Testis (tissue), 3 donors: ENCODE data around the gene GALR3. TPM values are rescaled to one million over a fixed set of nuclear protein-coding genes. Genes with fewer than 3 reads are reported as not detected.
"Not testable (repeated sequence)": the region's sequence is repeated elsewhere in the genome, so short reads cannot be mapped to it uniquely, and the experiment has no call there.

Experiments used
- DNase-seq: peaks from one replicate; pipeline ENCODE4 v3.0.0-alpha.2; 2019
- H3K27ac ChIP-seq, 2 donors: fragments of 200-600 bp; sonication (generic); one replicate each; pipeline ENCODE4 v1.5.1; 2019
- H3K27me3 ChIP-seq: fragments of 200-600 bp; sonication (generic); one replicate; pipeline ENCODE4 v1.5.1; 2019
- H3K36me3 ChIP-seq: fragments of 200-600 bp; sonication (generic); one replicate; pipeline ENCODE4 v1.5.1; 2017; ENCODE audit warnings: low read depth; ENCODE audit errors: missing control alignments
- H3K4me1 ChIP-seq: fragments of 200-600 bp; sonication (generic); one replicate; pipeline ENCODE4 v1.5.1; 2019
- H3K4me3 ChIP-seq, 2 donors: fragments of 200-600 bp; sonication (generic); one replicate each; pipeline ENCODE4 v1.5.1; 2017 to 2019
- H3K9me3 ChIP-seq: fragments of 200-600 bp; sonication (generic); one replicate; pipeline ENCODE4 v1.5.1; 2017
- POLR2A ChIP-seq: fragments of 450-650 bp; IDR thresholded peaks from one replicate; pipeline ENCODE4 v1.6.1; 2017; ENCODE audit warnings: antibody characterized with exemption, mild to moderate bottlenecking, moderate library complexity
- WGBS, 2 donors: methylation state at CpG; one replicate each; pipeline ENCODE4 v1.1.5; 2018; 5-methylcytosine and 5-hydroxymethylcytosine counted together
- intact Hi-C: fragments of 100-400 bp; cut with DNase I; formaldehyde crosslinking; loops from one replicate; pipeline ENCODE4 v1.15.1; 2023; ENCODE audit warnings: low total_unique reads
- polyA plus RNA-seq: library from polyadenylated mRNA; stranded (reverse); fragments of 350-450 nt; fragmentation: Illumina TruSeq; extraction: RNeasy Lipid Tissue Mini Kit (QIAGEN cat#74804); gene quantifications from one replicate; pipeline ENCODE4 v1.2.3, GENCODE V29; 2014; ENCODE audit warnings: low read depth, low replicate concordance; ENCODE audit not compliant: insufficient read depth
- total RNA-seq, 2 donors: library from RNA; depleted of rRNA; stranded (reverse); fragments of >200 nt; gene quantifications; one replicate each; pipeline ENCODE4 v1.2.3, GENCODE V29; 2016
- TF ChIP-seq, protein P1 (sequence below), 3 experiments: fragments of 450-650 bp in 2 of 3; fragments of 200-600 bp in 1 of 3; sonication (generic) in 1 of 3; IDR thresholded peaks; one replicate each; pipeline ENCODE4 v1.5.1; 2016 to 2019; ENCODE audit warnings: antibody characterized with exemption in 3 of 3, mild to moderate bottlenecking in 2 of 3, moderate library complexity in 1 of 3

GALR3 gene
- total and polyA plus RNA-seq, 3 donors from 2014 or later, result 0.81 to 4.8 TPM; not detected in 1

DNA sequence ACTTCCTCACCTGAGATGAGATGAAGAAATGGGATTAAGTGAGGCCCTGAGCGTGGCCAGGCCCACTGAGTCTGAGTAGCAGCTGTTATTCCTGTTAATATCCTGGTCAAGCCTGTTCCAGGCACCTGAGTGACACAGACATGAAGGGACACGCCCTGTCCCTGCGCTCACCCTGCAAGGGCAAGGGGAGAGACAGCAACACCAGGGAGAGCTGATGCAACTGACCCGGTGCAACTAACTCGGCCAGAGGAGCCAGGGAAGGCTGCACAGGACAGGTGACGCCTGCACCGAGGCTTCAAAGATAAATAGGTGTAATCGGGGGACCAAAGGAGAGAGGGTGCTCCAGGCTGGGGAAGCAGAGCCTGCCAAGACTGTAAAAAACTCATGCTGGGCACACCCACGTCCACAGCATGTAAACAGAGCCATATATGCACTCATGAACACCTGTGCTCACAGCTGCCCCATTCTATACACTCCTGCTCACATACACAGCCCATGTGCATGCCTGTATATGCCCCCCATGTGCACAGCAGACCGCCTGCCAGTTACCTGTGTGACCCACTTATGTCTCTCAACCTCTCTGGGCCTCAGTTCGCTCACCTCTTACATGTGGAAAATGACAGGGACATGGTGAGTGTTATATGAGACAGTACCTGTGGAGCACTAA lies 38.2 kb upstream of the GALR3 start:
- DNase-seq, result no peak
- Histone ChIP-seq H3K27me3 (no peaks in the 10 kb centered on the region), H3K4me3 (no peak overlapping the region), H3K36me3 (no peaks in the 10 kb centered on the region), H3K27ac (no peak overlapping the region), H3K9me3 (no peaks in the 10 kb centered on the region), H3K4me1 (no peaks in the 10 kb centered on the region)
- intact Hi-C loops, result no loop called here
- WGBS, 2 donors, result 86% methylated on average over 8 to 11 of the region's 11 CpGs
- TF ChIP-seq, protein P1, sequence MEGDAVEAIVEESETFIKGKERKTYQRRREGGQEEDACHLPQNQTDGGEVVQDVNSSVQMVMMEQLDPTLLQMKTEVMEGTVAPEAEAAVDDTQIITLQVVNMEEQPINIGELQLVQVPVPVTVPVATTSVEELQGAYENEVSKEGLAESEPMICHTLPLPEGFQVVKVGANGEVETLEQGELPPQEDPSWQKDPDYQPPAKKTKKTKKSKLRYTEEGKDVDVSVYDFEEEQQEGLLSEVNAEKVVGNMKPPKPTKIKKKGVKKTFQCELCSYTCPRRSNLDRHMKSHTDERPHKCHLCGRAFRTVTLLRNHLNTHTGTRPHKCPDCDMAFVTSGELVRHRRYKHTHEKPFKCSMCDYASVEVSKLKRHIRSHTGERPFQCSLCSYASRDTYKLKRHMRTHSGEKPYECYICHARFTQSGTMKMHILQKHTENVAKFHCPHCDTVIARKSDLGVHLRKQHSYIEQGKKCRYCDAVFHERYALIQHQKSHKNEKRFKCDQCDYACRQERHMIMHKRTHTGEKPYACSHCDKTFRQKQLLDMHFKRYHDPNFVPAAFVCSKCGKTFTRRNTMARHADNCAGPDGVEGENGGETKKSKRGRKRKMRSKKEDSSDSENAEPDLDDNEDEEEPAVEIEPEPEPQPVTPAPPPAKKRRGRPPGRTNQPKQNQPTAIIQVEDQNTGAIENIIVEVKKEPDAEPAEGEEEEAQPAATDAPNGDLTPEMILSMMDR (IDR thresholded peaks at IDR 0.05), result no peak

DNA sequence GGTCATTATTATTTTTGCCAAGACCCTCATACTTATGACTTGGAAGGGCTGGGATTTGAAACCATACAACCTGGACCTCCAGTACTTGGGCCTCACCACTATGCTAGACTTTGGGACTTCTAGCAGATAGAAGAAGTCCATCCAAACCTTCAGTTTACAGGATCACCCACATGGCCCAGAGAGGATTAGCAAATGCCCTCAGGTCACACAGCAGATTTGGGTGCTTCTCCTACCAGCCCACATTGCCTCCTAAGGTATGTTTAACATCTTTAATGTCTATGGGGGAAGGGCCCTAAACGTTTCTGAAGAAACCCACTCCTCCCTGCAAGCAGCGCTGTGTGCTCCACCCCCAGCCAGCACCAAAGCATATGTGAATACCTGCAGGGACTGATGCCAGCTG lies 32.9 kb upstream of the GALR3 start:
- WGBS, 2 donors, result 50 to 71% methylated on average over 2 of the region's 2 CpGs

DNA sequence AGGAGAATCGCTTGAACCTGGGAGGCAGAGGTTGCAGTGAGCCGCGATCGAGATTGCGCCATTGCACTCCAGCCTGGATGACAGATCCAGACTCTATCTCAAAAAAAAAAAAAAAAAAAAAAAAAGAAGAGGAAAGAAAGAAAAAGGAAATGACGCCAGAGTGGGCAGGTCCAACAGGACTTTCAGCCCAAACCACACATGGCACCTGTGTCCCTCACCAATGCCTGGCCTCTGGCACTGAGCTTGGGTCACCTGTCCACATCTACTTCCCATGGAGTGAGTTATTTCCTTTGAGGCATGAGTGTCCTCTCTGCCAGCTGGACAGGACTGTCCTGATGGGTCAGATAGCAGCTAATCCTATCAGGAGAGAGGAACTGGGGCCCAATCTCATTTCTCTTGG lies 30.7 kb upstream of the GALR3 start:
- no peaks in the 10 kb centered on the region for H3K9me3 ChIP-seq
- H3K27ac ChIP-seq, result no peak overlapping the region
- no peak overlapping the region for H3K4me3 ChIP-seq
- no peaks in the 10 kb centered on the region for H3K27me3 ChIP-seq
- WGBS, 2 donors, result 92 to 97% methylated on average over 6 of the region's 6 CpGs
- H3K4me1 ChIP-seq, result no peaks in the 10 kb centered on the region
- no peak for DNase-seq
- no peak for TF ChIP-seq POLR2A
- TF ChIP-seq, protein P1 (IDR thresholded peaks at IDR 0.05), result no peak
- H3K36me3 ChIP-seq, result no peaks in the 10 kb centered on the region
- intact Hi-C loops, result loop anchor here (10.0 kb wide), 1 partner anchor 128 kb away; no protein-coding TSS in a partner anchor

More for the DNA sequence above, 32.9 kb upstream of the GALR3 start:
- H3K27ac ChIP-seq, result no peak overlapping the region
- intact Hi-C loops, result loop anchor here (10.0 kb wide), 1 partner anchor 125 kb away; no protein-coding TSS in a partner anchor
- TF ChIP-seq, protein P1 (IDR thresholded peaks at IDR 0.05), result no peak
- no peak for TF ChIP-seq POLR2A
- no peak overlapping the region for H3K4me3 ChIP-seq
- H3K36me3 ChIP-seq, result no peaks in the 10 kb centered on the region
- no peaks in the 10 kb centered on the region for H3K27me3 ChIP-seq
- H3K9me3 ChIP-seq, result no peaks in the 10 kb centered on the region
- no peaks in the 10 kb centered on the region for H3K4me1 ChIP-seq
- DNase-seq, result no peak

DNA sequence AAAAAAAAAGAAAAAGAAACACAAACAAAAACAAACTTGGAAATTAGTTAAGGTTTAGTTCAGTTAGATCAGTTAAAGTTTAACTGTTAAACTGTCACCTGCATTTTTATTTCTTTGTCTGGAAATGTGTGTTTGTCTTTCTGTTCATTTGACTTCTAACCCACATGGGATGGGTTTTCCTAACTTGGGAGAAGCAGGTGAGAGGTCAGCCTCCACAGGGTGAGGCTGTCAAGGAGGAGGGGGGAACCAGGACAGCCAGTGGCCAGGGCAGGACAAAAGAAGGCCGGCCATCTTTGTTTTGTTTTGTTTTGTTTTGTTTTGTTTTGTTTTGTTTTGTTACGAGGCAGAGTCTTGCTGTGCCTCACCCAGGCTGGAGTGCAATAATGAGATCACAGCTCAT lies 28.8 kb upstream of the GALR3 start:
- H3K4me3 ChIP-seq, result no peak overlapping the region
- H3K36me3 ChIP-seq, result no peaks in the 10 kb centered on the region
- H3K9me3 ChIP-seq, result no peaks in the 10 kb centered on the region
- DNase-seq, result no peak
- no peaks in the 10 kb centered on the region for H3K4me1 ChIP-seq
- no peak for TF ChIP-seq POLR2A
- TF ChIP-seq, protein P1 (IDR thresholded peaks at IDR 0.05), result no peak
- intact Hi-C loops, result loop anchor here (10.0 kb wide), 1 partner anchor 130 kb away; no protein-coding TSS in a partner anchor
- no peaks in the 10 kb centered on the region for H3K27me3 ChIP-seq
- no peak overlapping the region for H3K27ac ChIP-seq
- WGBS, 2 donors, result 82 to 90% methylated on average over 2 of the region's 2 CpGs

DNA sequence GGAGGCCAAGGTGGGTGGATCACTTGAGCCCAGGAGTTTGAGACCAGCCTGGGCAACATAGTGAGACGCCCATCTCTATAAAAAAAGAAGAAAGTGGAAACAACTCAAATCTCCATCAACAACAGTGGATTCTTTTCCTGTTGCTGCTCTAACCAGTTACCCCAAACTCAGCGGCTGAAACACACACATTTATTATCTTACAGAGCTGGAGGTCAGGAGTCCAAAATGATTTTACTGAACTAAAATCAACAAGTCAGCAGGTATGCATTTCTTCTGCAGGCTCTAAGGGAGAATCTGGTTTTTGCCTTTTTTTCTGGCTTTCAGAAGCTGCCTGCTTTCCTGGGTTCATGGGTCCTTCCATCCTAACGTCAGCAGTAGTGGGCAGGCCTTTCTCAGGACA lies 27.1 kb upstream of the GALR3 start:
- intact Hi-C loops, result loop anchor here (10.0 kb wide), 1 partner anchor 131 kb away; no protein-coding TSS in a partner anchor
- no peak overlapping the region for H3K4me3 ChIP-seq
- H3K27ac ChIP-seq, result no peak overlapping the region
- TF ChIP-seq POLR2A, result no peak
- TF ChIP-seq, protein P1 (IDR thresholded peaks at IDR 0.05), result no peak
- WGBS, 2 donors, result 65 to 82% methylated on average over 3 of the region's 3 CpGs
- DNase-seq, result no peak
- H3K36me3 ChIP-seq, result no peaks in the 10 kb centered on the region
- no peaks in the 10 kb centered on the region for H3K4me1 ChIP-seq
- H3K27me3 ChIP-seq, result no peaks in the 10 kb centered on the region
- no peaks in the 10 kb centered on the region for H3K9me3 ChIP-seq

DNA sequence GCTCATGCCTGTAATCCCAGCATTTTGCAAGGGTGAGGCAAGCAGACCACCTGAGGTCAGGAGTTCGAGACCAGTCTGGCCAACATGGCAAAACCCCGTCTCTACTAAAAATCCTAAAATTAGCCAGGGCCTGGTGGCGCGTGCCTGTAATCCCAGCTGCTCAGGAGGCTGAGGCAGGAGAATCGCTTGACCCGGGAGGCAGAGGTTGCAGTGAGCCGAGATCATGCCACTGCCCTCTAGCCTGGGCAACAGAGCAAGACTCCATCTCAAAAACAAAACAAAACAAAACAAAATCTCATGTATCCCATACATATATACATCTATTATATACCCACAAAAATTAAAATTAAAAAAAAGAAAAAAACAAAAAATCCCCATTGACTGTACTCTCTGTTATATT lies 25.9 kb upstream of the GALR3 start:
- H3K4me3 ChIP-seq, H3K27me3 ChIP-seq, DNase-seq, H3K27ac ChIP-seq, H3K9me3 ChIP-seq, H3K36me3 ChIP-seq, H3K4me1 ChIP-seq: not testable (repeated sequence)
- 90 to 94% methylated on average over 7 of the region's 7 CpGs for WGBS, 2 donors
- intact Hi-C loops, result loop anchor here (10.0 kb wide), 1 partner anchor 132 kb away; no protein-coding TSS in a partner anchor
